Measurements from ENCODE around the gene SPEN. TPM values are rescaled to one million over a fixed set of nuclear protein-coding genes. Genes with fewer than 3 reads are reported as not detected.

Gene SPEN
- total and polyA plus RNA-seq, 2 of the 13 experiments (the other 11 are each of a cell fraction or from before 2014, with no cell fraction given) = 4.8 to 14.0 TPM

GRCh38 chr1:15834406-15835204, 12.9 kb upstream of the SPEN start (continued):
- TF ChIP-seq ZNF775 (CRISPR knock-in tag; IDR thresholded peaks at IDR 0.05; ENCODE audit: borderline replicate concordance) = no peak
- TF ChIP-seq, protein P1, sequence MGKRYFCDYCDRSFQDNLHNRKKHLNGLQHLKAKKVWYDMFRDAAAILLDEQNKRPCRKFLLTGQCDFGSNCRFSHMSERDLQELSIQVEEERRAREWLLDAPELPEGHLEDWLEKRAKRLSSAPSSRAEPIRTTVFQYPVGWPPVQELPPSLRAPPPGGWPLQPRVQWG (CRISPR knock-in tag; IDR thresholded peaks at IDR 0.05; ENCODE audit: borderline replicate concordance, low read depth) = no peak
- no peak for TF ChIP-seq FOXK2 (IDR thresholded peaks at IDR 0.05)
- TF ChIP-seq RORA (CRISPR knock-in tag; IDR thresholded peaks at IDR 0.05) = peak; percentile 59; the same call in 1 of the 2 replicates
- peak; percentile 71; the same call in 1 of the 2 replicates for TF ChIP-seq IRF2 (CRISPR knock-in tag; IDR thresholded peaks at IDR 0.05)
- TF ChIP-seq ZNF382 (CRISPR knock-in tag; IDR thresholded peaks at IDR 0.05; ENCODE audit: borderline replicate concordance) = no peak
- TF ChIP-seq MED1 (CRISPR knock-in tag; IDR thresholded peaks at IDR 0.05) = peak; percentile 93
- TF ChIP-seq GATAD2A (CRISPR knock-in tag; IDR thresholded peaks at IDR 0.05) = peak; percentile 45; the same call in 1 of the 2 replicates
- no peak; the same call in 1 of the 2 replicates for TF ChIP-seq FLYWCH1 (CRISPR knock-in tag; IDR thresholded peaks at IDR 0.05)
- TF ChIP-seq ZNF274 (CRISPR knock-in tag; IDR thresholded peaks at IDR 0.05) = peak; percentile 86
- TF ChIP-seq GTF3A (CRISPR knock-in tag; conservative IDR thresholded peaks at IDR 0.05) = no peak
- TF ChIP-seq ATF2 (CRISPR knock-in tag; IDR thresholded peaks at IDR 0.05) = no peak; the same call in 1 of the 2 replicates
- peak; percentile 33 for TF ChIP-seq FOXP4 (CRISPR knock-in tag; IDR thresholded peaks at IDR 0.05)
- peak; percentile 26; the same call in 1 of the 2 replicates for TF ChIP-seq SIN3A (IDR thresholded peaks at IDR 0.05; ENCODE audit: borderline replicate concordance, low read depth, low read length)
- 0 out of 2 replicates have a peak, but pooled peaks have one; percentile 30 for TF ChIP-seq ZNF737 (CRISPR knock-in tag; IDR thresholded peaks at IDR 0.05; ENCODE audit: borderline replicate concordance)
- TF ChIP-seq, protein P2, sequence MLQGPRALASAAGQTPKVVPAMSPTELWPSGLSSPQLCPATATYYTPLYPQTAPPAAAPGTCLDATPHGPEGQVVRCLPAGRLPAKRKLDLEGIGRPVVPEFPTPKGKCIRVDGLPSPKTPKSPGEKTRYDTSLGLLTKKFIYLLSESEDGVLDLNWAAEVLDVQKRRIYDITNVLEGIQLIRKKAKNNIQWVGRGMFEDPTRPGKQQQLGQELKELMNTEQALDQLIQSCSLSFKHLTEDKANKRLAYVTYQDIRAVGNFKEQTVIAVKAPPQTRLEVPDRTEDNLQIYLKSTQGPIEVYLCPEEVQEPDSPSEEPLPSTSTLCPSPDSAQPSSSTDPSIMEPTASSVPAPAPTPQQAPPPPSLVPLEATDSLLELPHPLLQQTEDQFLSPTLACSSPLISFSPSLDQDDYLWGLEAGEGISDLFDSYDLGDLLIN (CRISPR knock-in tag; IDR thresholded peaks at IDR 0.05; ENCODE audit: borderline replicate concordance) = no peak; the same call in 1 of the 2 replicates
- no peak for TF ChIP-seq KDM3A (CRISPR knock-in tag; IDR thresholded peaks at IDR 0.05; ENCODE audit: low read depth)
- no peak for TF ChIP-seq MIER3 (CRISPR knock-in tag; IDR thresholded peaks at IDR 0.05; ENCODE audit: borderline replicate concordance)
- no peak; the same call in 1 of the 2 replicates for TF ChIP-seq PRMT3 (CRISPR knock-in tag; IDR thresholded peaks at IDR 0.05; ENCODE audit: borderline replicate concordance, low read depth)
- TF ChIP-seq, protein P3, sequence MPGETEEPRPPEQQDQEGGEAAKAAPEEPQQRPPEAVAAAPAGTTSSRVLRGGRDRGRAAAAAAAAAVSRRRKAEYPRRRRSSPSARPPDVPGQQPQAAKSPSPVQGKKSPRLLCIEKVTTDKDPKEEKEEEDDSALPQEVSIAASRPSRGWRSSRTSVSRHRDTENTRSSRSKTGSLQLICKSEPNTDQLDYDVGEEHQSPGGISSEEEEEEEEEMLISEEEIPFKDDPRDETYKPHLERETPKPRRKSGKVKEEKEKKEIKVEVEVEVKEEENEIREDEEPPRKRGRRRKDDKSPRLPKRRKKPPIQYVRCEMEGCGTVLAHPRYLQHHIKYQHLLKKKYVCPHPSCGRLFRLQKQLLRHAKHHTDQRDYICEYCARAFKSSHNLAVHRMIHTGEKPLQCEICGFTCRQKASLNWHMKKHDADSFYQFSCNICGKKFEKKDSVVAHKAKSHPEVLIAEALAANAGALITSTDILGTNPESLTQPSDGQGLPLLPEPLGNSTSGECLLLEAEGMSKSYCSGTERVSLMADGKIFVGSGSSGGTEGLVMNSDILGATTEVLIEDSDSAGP (CRISPR knock-in tag; IDR thresholded peaks at IDR 0.05; ENCODE audit: borderline replicate concordance) = peak; percentile 97
- TF ChIP-seq GPN1 (CRISPR knock-in tag; IDR thresholded peaks at IDR 0.05; ENCODE audit: borderline replicate concordance) = 0 out of 2 replicates have a peak, but pooled peaks have one; percentile 30
